CD4-positive, alpha-beta T cell treated with Interleukin-15 for 4 hours (primary cell): ENCODE results near the gene KCTD5.
"Not testable (repeated sequence)": the region's sequence is repeated elsewhere in the genome, so short reads cannot be mapped to it uniquely, and the experiment has no call there.

Source experiments
- DNase-seq: peaks from one replicate; pipeline ENCODE4 v3.0.0-alpha.2; 2020; ENCODE audit warnings: low spot score

Gene KCTD5

DNA sequence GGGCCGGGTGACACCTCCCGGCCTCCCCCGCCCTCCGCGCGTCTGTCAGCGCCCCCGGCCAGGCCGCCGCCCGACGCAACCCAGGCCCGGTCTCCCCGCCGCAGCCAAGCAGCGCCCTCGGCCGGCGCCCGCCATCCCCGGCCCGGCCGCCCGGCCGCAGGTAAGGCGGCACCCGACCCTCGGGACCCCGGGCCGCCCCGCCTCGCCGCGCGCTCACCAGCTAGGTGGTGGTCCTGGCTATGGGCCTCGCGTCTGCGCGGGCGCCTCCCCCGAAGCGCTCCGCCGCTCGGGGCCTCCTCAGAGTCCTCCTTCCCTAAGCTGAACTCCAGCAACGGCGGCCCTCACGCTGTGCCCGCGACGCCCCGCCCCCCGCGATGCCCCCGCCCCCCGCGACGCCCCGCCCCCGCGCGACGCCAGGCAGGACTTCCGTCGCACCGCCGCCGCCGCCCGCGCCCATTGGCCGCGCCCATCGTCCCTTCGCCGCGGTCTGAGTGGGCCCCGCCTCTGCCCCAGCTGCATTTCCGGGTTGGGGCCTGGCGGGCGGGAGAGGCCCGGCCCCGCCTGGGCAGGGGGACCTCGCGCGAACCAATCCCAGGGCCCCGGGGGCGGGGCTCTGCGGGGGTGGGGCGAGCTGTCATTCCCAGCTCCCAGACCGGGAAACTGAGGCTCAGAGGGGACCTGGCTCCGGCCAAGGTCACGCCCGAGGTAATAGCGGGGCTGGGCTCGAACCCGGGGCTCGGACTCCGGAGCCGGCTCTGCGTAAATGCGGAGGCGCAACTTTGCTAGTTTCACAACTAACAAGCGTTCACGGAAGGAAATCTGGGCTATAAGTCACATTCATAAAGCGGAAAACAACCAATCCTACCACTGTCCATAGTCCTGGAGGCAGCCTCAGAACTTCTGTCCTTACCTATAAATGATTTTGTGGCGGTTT lies 9.0 kb upstream of the KCTD5 start:
- DNase-seq: peak; percentile 96

DNA sequence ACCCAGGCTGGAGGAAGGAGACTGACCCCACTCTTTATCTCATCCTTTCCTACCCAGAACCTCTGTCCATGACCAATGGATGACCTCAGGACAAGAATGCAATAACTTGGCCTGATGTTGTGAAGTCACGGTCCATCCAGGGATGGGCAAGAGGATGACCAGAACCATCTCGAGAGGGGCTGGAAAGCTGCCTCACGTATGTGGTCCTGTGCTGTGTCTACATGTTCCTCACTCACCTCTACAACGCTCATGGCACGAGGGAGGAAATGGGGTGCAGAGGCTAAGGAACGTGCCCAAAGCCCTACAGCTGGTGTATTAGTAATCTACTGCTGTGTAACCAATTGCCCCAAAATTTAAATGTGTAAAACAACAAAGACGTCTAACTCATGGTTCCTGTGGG lies 7.3 kb upstream of the KCTD5 start:
- no peak for DNase-seq

- DNase-seq: no peak
Observed at GRCh38 chr16:2675714-2676113, 6.6 kb upstream of the KCTD5 start.

- not testable (repeated sequence) for DNase-seq
Observed at GRCh38 chr16:2676937-2677336, 5.4 kb upstream of the KCTD5 start.

- not testable (repeated sequence) for DNase-seq
Observed at GRCh38 chr16:2678206-2678965, 3.9 kb upstream of the KCTD5 start.

DNA sequence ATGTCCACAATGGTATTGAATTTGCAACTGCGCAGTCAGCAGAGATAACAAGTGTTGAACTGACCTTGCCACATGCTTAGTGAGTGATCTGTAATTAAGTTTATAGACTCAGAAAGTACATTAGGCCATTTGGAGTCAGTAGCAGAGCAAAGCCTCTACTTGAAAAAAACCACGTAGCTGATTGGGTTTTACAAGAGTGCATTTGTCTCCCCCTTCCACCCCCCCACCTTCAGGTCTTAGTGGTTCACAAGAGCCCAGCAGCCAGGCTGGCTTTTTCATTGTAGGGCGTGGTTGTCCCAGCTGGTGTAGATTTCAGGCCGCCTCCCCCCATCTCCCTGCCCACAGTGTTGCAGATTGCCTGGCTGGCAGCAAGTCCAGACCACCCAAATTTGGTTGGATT lies 2.4 kb upstream of the KCTD5 start:
- not testable (repeated sequence) for DNase-seq

DNA sequence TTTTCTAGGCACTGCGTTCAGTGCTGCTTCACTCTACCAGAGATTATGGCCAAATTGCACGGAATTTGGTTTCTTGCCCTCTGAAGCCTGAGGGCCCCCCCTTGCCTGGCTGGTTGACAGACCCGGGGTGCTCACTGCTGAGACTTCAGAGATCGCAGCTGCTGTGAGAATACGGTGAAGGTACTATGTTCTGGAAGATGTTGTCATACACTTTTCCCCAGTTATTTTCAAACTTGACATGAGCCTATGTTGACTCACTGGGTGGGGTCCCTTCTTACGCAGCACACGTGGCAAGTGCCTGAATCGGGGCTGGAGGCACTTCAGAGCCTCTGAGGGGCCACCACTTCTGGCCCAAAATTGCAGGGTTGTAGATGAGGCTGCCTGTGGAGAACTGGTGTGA lies 2.0 kb upstream of the KCTD5 start:
- DNase-seq: not testable (repeated sequence)

DNA sequence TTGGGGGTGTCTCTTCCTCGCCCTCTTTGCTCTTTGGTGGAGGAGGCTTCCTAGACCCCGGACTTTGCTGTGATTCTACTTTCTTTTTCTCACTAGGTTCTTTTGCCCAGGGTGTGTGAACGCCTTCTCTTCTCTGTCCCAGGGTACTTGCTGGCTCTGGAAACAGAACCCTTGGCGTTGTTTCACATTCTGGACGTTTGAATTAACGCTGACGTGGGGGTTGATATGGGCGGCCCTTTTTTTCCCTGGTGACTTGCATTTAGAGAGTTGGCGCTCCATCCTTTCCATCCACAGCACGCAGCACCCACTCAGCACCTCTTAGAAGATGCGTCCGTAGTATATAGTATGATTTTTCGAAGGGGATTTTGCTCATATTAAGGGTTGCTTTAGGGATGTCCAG lies 718 bp downstream of the KCTD5 start:
- DNase-seq: not testable (repeated sequence)

DNA sequence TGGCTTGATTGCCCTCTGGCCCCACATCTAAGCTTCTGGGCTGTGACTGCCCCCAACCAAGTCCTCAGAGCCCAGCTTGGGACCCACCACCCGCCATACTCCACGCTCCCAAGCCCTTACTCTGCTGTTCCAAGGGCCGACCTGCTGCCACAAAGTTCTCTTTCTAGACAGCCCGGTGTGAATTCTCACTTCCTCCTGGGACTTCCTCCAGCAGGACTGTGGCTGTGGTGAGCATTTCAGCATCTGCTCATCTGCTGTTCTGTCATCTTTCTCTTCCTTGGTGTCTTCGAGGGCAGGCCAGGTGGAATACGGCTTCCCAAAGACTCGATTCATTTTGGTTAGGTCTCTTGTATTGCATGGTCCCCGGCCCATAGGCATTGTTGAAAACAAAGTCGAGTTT lies 3.8 kb downstream of the KCTD5 start:
- not testable (repeated sequence) for DNase-seq

DNA sequence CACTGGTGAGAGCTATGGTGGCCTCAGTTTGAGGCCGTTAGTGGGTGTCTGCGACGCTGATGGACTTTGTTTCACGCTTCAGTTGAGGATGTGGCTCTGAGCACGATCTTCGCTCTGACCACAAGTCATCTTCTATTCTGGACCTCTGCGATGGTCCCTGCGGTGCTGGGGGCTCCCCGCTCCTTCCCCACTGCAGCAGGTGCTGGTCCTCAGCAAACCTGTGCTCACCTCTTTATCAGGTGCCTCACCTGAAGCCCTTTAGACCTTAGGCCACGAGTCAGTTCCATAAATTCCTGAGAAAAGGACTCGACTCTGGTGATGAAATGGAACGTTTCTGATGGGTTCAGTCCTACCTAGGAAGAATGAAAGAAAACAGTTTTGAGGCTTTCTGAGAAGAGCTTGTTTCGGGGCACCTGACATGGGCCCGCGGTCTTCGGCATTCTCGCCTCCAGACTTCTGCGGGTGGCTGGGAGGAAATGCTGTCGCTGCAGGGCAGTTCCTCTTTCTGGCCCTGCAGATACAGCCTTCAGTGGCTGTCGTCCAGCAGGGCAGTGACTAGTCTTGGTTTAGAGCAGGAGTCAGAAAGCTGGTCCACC lies 4.7 kb downstream of the KCTD5 start:
- DNase-seq: peak; percentile 17

GRCh38 chr16:2687531-2688308 lies 5.4 kb downstream of the KCTD5 start:
- no peak for DNase-seq

GRCh38 chr16:2689422-2689821 lies 7.1 kb downstream of the KCTD5 start:
- not testable (repeated sequence) for DNase-seq

- no peak for DNase-seq
Observed at GRCh38 chr16:2689968-2690801, 7.9 kb downstream of the KCTD5 start.

GRCh38 chr16:2690852-2691251 lies 8.5 kb downstream of the KCTD5 start:
- DNase-seq: no peak

DNA sequence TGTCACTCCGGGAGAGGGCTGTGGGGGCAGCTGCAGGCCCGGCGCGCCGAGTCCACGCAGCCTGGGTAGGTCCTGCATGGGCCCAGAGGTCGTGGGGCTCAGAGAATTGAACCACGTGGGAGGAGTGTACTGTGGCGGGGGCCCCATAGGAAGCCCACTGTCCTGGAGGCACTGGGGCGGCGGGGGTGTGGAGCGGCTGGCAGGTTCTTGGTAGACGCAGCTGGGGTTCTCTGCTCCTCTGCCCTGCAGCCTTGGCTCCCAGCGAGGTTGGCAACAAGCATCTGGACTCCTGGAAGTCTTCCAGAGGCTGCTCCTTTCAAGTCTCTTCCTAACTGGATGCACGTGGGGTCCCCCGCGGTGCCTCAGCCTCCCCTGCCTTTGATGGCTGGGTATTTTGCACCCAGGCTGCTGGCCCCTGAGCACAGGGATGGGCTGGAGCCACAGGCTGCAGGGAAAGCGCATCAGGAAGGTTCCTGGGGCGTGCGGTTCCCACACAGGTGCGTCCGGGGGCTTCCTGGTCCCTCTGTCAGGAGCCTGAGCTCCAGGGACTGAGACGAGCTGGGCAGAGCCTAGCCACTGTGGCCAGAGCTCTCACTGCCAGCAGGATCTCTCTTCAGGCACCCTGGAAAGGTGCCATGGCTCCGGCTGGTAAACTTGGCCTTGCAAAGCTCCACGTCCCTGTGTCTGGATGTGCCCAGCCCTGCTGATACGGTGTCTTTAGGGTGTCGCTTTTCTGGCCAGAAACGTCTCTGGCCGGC lies 9.3 kb downstream of the KCTD5 start:
- no peak for DNase-seq

GRCh38 chr16:2692251-2692947 lies 10.1 kb downstream of the KCTD5 start:
- DNase-seq: no peak

DNA sequence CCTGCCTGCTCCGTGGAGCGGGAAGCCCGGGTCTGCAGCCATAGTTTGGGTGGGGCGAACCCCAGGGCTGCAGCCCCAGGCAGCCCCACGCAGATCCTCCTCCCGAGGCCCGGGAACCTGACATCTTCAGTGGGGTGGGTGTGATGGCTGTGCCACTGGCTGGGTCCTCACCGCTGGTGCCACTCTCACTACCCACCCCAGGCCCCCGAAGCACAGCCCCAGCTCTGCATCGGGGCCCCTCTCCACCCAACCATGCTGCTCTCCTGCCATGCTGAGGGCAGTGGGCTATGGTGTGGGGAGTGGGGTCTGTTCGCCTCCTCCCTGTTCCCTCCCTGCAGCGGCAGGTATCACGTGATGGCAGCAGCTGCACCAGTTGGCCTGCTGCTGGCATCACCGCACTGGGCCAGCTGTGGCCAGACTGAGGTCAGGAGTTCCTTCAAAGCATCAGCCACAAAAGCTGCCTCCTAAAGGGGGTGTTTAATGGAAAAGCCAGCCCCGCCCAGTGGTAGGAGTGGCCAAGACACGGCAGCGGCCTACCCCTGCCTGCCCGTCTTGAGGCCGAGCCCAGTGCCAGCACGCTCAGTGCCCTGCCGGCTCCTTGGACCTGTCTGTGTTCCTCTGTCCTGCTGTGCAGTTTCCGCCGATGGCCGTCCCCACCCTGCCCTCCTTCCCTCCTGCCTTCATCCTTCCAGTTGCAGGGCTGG lies 10.8 kb downstream of the KCTD5 start:
- DNase-seq: no peak

DNA sequence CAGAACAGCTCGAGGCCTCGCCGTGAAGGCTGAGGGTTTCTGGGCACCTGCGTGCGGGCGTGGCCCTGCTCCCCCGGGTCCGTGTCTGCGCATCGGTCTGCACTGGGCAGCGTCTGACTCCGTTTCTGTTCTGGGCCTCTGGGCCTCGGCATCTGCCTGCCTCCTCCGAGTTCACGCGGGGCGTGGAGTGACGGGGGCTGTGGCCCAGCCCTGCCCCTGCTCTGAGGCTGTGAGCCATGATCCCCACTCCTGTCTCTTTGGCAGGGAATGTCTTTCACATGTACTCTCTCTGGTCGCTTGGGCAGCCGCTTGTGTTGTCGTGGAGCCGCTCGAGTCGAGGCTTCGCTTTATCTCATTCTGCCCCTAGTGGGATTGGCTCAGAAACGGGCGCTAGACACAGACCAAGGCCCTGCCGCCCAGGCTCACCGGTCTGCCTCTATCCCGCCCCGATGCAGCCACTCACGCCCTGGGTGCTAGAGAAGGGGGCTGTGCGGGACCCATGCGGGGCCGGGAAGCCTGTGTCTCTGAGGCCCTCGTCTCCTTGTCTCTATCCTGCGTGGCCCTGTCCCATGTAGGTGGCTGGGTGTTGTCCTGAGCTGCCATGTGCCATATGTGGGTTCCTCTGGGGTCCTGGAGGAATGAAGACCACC lies 14.4 kb downstream of the KCTD5 start:
- not testable (repeated sequence) for DNase-seq
